Lower leg skin (tissue), 4 donors: Measurements from ENCODE around the gene STX1B. TPM values are rescaled to one million over a fixed set of nuclear protein-coding genes. Genes with fewer than 3 reads are reported as not detected.

ENCODE experiments used
- DNase-seq, 2 donors: peaks; one replicate each; pipeline ENCODE4 v3.0.0-alpha.2; 2019; ENCODE audit warnings: low spot score in 2 of 2
- H3K4me3 ChIP-seq: fragments of 200-600 bp; sonication (generic); 2 replicates; pipeline ENCODE4 v1.5.1; 2017; ENCODE audit warnings: mild to moderate bottlenecking, low read depth; ENCODE audit not compliant: poor library complexity, severe bottlenecking
- CTCF ChIP-seq, 3 donors: fragments of 450-650 bp; IDR thresholded peaks; one replicate each; pipeline ENCODE4 v1.5.1; 2016; ENCODE audit warnings: antibody characterized with exemption in 3 of 3, mild to moderate bottlenecking in 3 of 3, moderate library complexity in 2 of 3
- POLR2A ChIP-seq, 2 donors: fragments of 450-650 bp; IDR thresholded peaks; one replicate each; pipeline ENCODE4 v1.6.1; 2016 to 2017; ENCODE audit warnings: antibody characterized with exemption in 2 of 2, mild to moderate bottlenecking in 1 of 2, moderate library complexity in 1 of 2
- WGBS, 2 donors: methylation state at CpG; one replicate each; pipeline ENCODE4 v1.1.5; 2018; 5-methylcytosine and 5-hydroxymethylcytosine counted together
- intact Hi-C: fragments of 100-400 bp; cut with DNase I; formaldehyde crosslinking; loops from one replicate; pipeline ENCODE4 v1.15.0; 2023; ENCODE audit warnings: low total_unique reads
- total RNA-seq, 4 donors: library from RNA; depleted of rRNA; stranded (reverse); fragments of >200 nt; gene quantifications; one replicate each; pipeline ENCODE4 v1.1.0, GENCODE V29; 2016

The STX1B gene
- total RNA-seq, 4 donors from 2014 or later: 0.32 to 1.4 (median 0.44) TPM

- TF ChIP-seq POLR2A (IDR thresholded peaks at IDR 0.05) (no peak), CTCF (IDR thresholded peaks at IDR 0.05) (no peak)
- DNase-seq: no peak
- H3K4me3 ChIP-seq: no peak overlapping the region
- 86 to 88% methylated on average over 4 of the region's 4 CpGs for WGBS, 2 donors
- intact Hi-C loops: no loop called here
These were observed 42.6 kb downstream of the STX1B start for GRCh38 chr16:30967795-30968194.

GRCh38 chr16:30966033-30966619 lies 44.3 kb downstream of the STX1B start:
- no peak overlapping the region for H3K4me3 ChIP-seq
- no peak for TF ChIP-seq CTCF (IDR thresholded peaks at IDR 0.05)
- TF ChIP-seq POLR2A (IDR thresholded peaks at IDR 0.05): no peak
- 88 to 96% methylated on average over 18 to 19 of the region's 19 CpGs for WGBS, 2 donors
- intact Hi-C loops: no loop called here
- no peak for DNase-seq

GRCh38 chr16:30965436-30965835 lies 45.0 kb downstream of the STX1B start:
- intact Hi-C loops: no loop called here
- DNase-seq: no peak
- H3K4me3 ChIP-seq: no peak overlapping the region
- WGBS, 2 donors: 87 to 91% methylated on average over 15 of the region's 15 CpGs
- TF ChIP-seq POLR2A (IDR thresholded peaks at IDR 0.05) (no peak), CTCF (IDR thresholded peaks at IDR 0.05) (no peak)

GRCh38 chr16:30964574-30965226 lies 45.7 kb downstream of the STX1B start:
- TF ChIP-seq CTCF (IDR thresholded peaks at IDR 0.05) (no peak), POLR2A (IDR thresholded peaks at IDR 0.05) (no peak)
- DNase-seq: no peak
- intact Hi-C loops: no loop called here
- 87 to 90% methylated on average over 33 of the region's 33 CpGs for WGBS, 2 donors
- H3K4me3 ChIP-seq: no peak overlapping the region

GRCh38 chr16:30963925-30964511 lies 46.4 kb downstream of the STX1B start:
- TF ChIP-seq POLR2A (IDR thresholded peaks at IDR 0.05): no peak
- no peak for TF ChIP-seq CTCF (IDR thresholded peaks at IDR 0.05)
- WGBS, 2 donors: 92 to 93% methylated on average over 18 of the region's 18 CpGs

More at GRCh38 chr16:30963925-30964511, 46.4 kb downstream of the STX1B start:
- DNase-seq: no peak
- H3K4me3 ChIP-seq: no peak overlapping the region
- intact Hi-C loops: no loop called here
